Smooth muscle cell (in vitro differentiated cells): Measurements from ENCODE around the gene SH3BGRL. TPM values are rescaled to one million over a fixed set of nuclear protein-coding genes. Genes with fewer than 3 reads are reported as not detected.

Experiments used
- DNase-seq: peaks from one replicate; lab custom pipeline; 2025; ENCODE audit not compliant: unreplicated experiment; lab: John Stamatoyannopoulos, UW
- H2AFZ ChIP-seq: fragments of 200-600 bp; sonication (generic); 2 replicates; pipeline ENCODE4 v1.6.0; 2016; ENCODE audit warnings: antibody characterized with exemption, low read depth, mild to moderate bottlenecking
- H3F3A ChIP-seq: fragments of 200-600 bp; sonication (generic); 2 replicates; pipeline ENCODE4 v1.6.0; 2017; ENCODE audit warnings: antibody characterized with exemption, low read depth
- H3K27ac ChIP-seq: fragments of 200-600 bp; sonication (generic); 2 replicates; pipeline ENCODE4 v1.5.1; 2016; ENCODE audit warnings: low read depth, mild to moderate bottlenecking
- H3K27me3 ChIP-seq: fragments of 200-600 bp; sonication (generic); 2 replicates; pipeline ENCODE4 v1.6.1; 2016; ENCODE audit warnings: low read depth, mild to moderate bottlenecking
- H3K36me3 ChIP-seq: fragments of 200-600 bp; sonication (generic); 2 replicates; pipeline ENCODE4 v1.5.1; 2016; ENCODE audit warnings: low read depth
- H3K4me1 ChIP-seq: fragments of 200-600 bp; sonication (generic); 2 replicates; pipeline ENCODE4 v1.5.1; 2016; ENCODE audit warnings: low read depth
- H3K4me2 ChIP-seq: fragments of 200-600 bp; sonication (generic); 2 replicates; pipeline ENCODE4 v1.6.0; 2016; ENCODE audit warnings: mild to moderate bottlenecking
- H3K4me3 ChIP-seq: fragments of 200-600 bp; sonication (generic); 2 replicates; pipeline ENCODE4 v1.5.1; 2016; ENCODE audit warnings: mild to moderate bottlenecking
- H3K79me2 ChIP-seq: fragments of 200-600 bp; sonication (generic); 2 replicates; pipeline ENCODE4 v1.6.0; 2016; ENCODE audit warnings: low read depth, mild to moderate bottlenecking
- H3K9ac ChIP-seq: fragments of 200-600 bp; sonication (generic); 2 replicates; pipeline ENCODE4 v1.6.0; 2016; ENCODE audit warnings: low read depth
- H3K9me3 ChIP-seq: fragments of 200-600 bp; sonication (generic); replicated peaks from 2 replicates; pipeline ENCODE4 v1.5.1; 2016; ENCODE audit warnings: low read depth
- H4K20me1 ChIP-seq: fragments of 200-600 bp; sonication (generic); 2 replicates; pipeline ENCODE4 v1.6.0; 2016; ENCODE audit warnings: low read depth
- CTCF ChIP-seq: fragments of 200-600 bp; sonication (generic); IDR thresholded peaks from 2 replicates; pipeline ENCODE4 v1.5.1; 2017; ENCODE audit warnings: borderline replicate concordance, mild to moderate bottlenecking, antibody characterized with exemption; ENCODE audit not compliant: insufficient read depth, poor library complexity, severe bottlenecking
- WGBS: methylation state at CpG from one replicate; pipeline ENCODE4 v1.1.7; 2016; ENCODE audit warnings: low lambda C conversion rate; 5-methylcytosine and 5-hydroxymethylcytosine counted together
- polyA plus RNA-seq: library from polyadenylated mRNA; unstranded; fragments of >200 nt; fragmentation: Nextera tagmentation; extraction: Ambion mirVana; gene quantifications from 2 replicates; pipeline ENCODE4 v1.2.1, GENCODE V29; 2016
- total RNA-seq: library from RNA; depleted of rRNA; stranded (reverse); fragments of >200 nt; gene quantifications from 2 replicates; pipeline ENCODE4 v1.2.3, GENCODE V29; 2014

The SH3BGRL gene
- total and polyA plus RNA-seq, 2 experiments from 2014 or later, result 143 to 196 TPM

- no peaks in the 10 kb centered on the region for H4K20me1 ChIP-seq
- peaks cover 5% of the 10 kb centered on the region for H3K9me3 ChIP-seq
- no peak overlapping the region for H2AFZ ChIP-seq
- no peaks in the 10 kb centered on the region for H3K36me3 ChIP-seq
- H3K79me2 ChIP-seq, result no peaks in the 10 kb centered on the region
- no peak for TF ChIP-seq CTCF
- no peaks in the 10 kb centered on the region for H3K27me3 ChIP-seq
- H3K4me1 ChIP-seq, result no peaks in the 10 kb centered on the region
- H3F3A ChIP-seq, result no peaks in the 10 kb centered on the region
- H3K9ac ChIP-seq, result no peak overlapping the region
- DNase-seq, result no peak
- WGBS, result 81% methylated on average over 7 of the region's 7 CpGs
- no peak overlapping the region for H3K4me3 ChIP-seq
- no peak overlapping the region for H3K27ac ChIP-seq
- no peak overlapping the region for H3K4me2 ChIP-seq
Measured at GRCh38 chrX:81241753-81242152, 39.9 kb downstream of the SH3BGRL start.

GRCh38 chrX:81255876-81256275 is 54.0 kb downstream of the SH3BGRL start:
- no peak overlapping the region for H2AFZ ChIP-seq
- no peak overlapping the region for H3K27ac ChIP-seq
- H3K9ac ChIP-seq, result no peak overlapping the region
- H3K4me2 ChIP-seq, result no peak overlapping the region
- H3K4me3 ChIP-seq, result no peak overlapping the region
- H3K4me1 ChIP-seq, result no peaks in the 10 kb centered on the region
- H3K36me3 ChIP-seq, result no peaks in the 10 kb centered on the region
- peaks cover 13% of the 10 kb centered on the region for H3K79me2 ChIP-seq
- no peak for DNase-seq
- no peaks in the 10 kb centered on the region for H3K27me3 ChIP-seq
- no peaks in the 10 kb centered on the region for H4K20me1 ChIP-seq
- H3K9me3 ChIP-seq, result no peaks in the 10 kb centered on the region
- TF ChIP-seq CTCF, result no peak
- no peaks in the 10 kb centered on the region for H3F3A ChIP-seq
- 69% methylated on average over 2 of the region's 2 CpGs for WGBS

GRCh38 chrX:81257817-81258216 is 55.9 kb downstream of the SH3BGRL start:
- DNase-seq, result no peak
- Histone ChIP-seq H4K20me1 (no peaks in the 10 kb centered on the region), H3F3A (no peaks in the 10 kb centered on the region), H3K9ac (no peak overlapping the region), H3K27ac (peak overlapping the region; percentile 37), H2AFZ (no peak overlapping the region), H3K79me2 (peaks cover 3% of the 10 kb centered on the region), H3K36me3 (no peaks in the 10 kb centered on the region), H3K27me3 (no peaks in the 10 kb centered on the region), H3K4me2 (no peak overlapping the region), H3K4me1 (peaks cover 6% of the 10 kb centered on the region), H3K9me3 (no peaks in the 10 kb centered on the region), H3K4me3 (no peak overlapping the region)
- TF ChIP-seq CTCF, result no peak

GRCh38 chrX:81259020-81259713 is 57.3 kb downstream of the SH3BGRL start:
- Histone ChIP-seq H3F3A (no peaks in the 10 kb centered on the region), H3K4me1 (peaks cover 9% of the 10 kb centered on the region), H4K20me1 (no peaks in the 10 kb centered on the region), H3K79me2 (peaks cover 8% of the 10 kb centered on the region), H2AFZ (no peak overlapping the region), H3K36me3 (no peaks in the 10 kb centered on the region), H3K4me3 (no peak overlapping the region), H3K9me3 (no peaks in the 10 kb centered on the region), H3K27ac (peak overlapping the region; percentile 37), H3K4me2 (peak overlapping the region; percentile 43), H3K27me3 (no peaks in the 10 kb centered on the region), H3K9ac (no peak overlapping the region)
- WGBS, result 19% methylated on average over 1 of the region's 1 CpG
- no peak for TF ChIP-seq CTCF
- no peak for DNase-seq
